CD4-positive, alpha-beta T cell (primary cell): Measurements from ENCODE around the gene REN. TPM values are rescaled to one million over a fixed set of nuclear protein-coding genes. Genes with fewer than 3 reads are reported as not detected.

Experiments
- ATAC-seq: fragments of 200-7000 bp; cut with Tn5 transposase; one replicate; pipeline ENCODE4 v1.10.0; 2022; ENCODE audit warnings: mild to moderate bottlenecking; ENCODE audit not compliant: poor library complexity
- CTCF ChIA-PET: fragments of 350-600 bp; sonication (Branson Sonifier 250); formaldehyde crosslinking; loops from one replicate; lab custom pipeline; 2021; ENCODE audit warnings: antibody characterized with exemption, inconsistent platforms; lab: Charles Lee
- POLR2A ChIA-PET: fragments of 350-600 bp; sonication (Branson Sonifier 250); formaldehyde crosslinking; loops from one replicate; lab custom pipeline; 2021; ENCODE audit warnings: antibody characterized with exemption, inconsistent platforms; lab: Charles Lee
- DNase-seq, 14 experiments: peaks; one replicate each; pipeline ENCODE4 v3.0.0-alpha.2; 2013 to 2020; ENCODE audit warnings: mixed read lengths in 2 of 14
- H3K27ac ChIP-seq, 2 donors: one replicate each; pipeline versions ENCODE4 v1.5.1 to v1.7.0; 2013; ENCODE audit warnings: low read length in 2 of 2, low read depth in 1 of 2, mild to moderate bottlenecking in 1 of 2
- H3K27me3 ChIP-seq, 2 experiments: 1 replicate in 1 of 2; 2 replicates in 1 of 2; pipeline versions ENCODE4 v1.6.1 to v1.7.0; 2013; ENCODE audit warnings: low read length in 2 of 2, control low read depth in 1 of 2, mild to moderate bottlenecking in 1 of 2, moderate library complexity in 1 of 2; ENCODE audit not compliant: insufficient read depth in 2 of 2, control insufficient read depth in 1 of 2
- H3K36me3 ChIP-seq: one replicate; pipeline ENCODE4 v1.6.1; 2013; ENCODE audit warnings: low read length, control low read depth; ENCODE audit not compliant: insufficient read depth
- H3K4me1 ChIP-seq: one replicate; pipeline ENCODE4 v1.6.1; 2013; ENCODE audit warnings: low read length, control low read depth; ENCODE audit not compliant: insufficient read depth
- H3K4me3 ChIP-seq: one replicate; pipeline ENCODE4 v1.5.1; 2013; ENCODE audit warnings: mild to moderate bottlenecking, low read length, moderate library complexity
- H3K9me3 ChIP-seq, 2 experiments: 1 replicate in 1 of 2; 2 replicates in 1 of 2; pipeline versions ENCODE4 v1.6.1 to v1.7.0; 2013; ENCODE audit warnings: low read length in 2 of 2, mild to moderate bottlenecking in 2 of 2, control low read depth in 1 of 2, moderate library complexity in 1 of 2; ENCODE audit not compliant: control insufficient read depth in 1 of 2, insufficient read depth in 1 of 2
- H3K27ac Mint-ChIP-seq: one replicate; pipeline ENCODE4 v1.8.0; 2020; ENCODE audit warnings: mixed read lengths
- H3K27me3 Mint-ChIP-seq: one replicate; pipeline ENCODE4 v1.8.0; 2021; ENCODE audit warnings: mixed read lengths
- H3K36me3 Mint-ChIP-seq: one replicate; pipeline ENCODE4 v1.8.0; 2021; ENCODE audit warnings: low read depth, mixed read lengths
- H3K4me1 Mint-ChIP-seq: one replicate; pipeline ENCODE4 v1.8.0; 2021; ENCODE audit warnings: low read depth, mixed read lengths
- H3K4me3 Mint-ChIP-seq: one replicate; pipeline ENCODE4 v1.8.0; 2020; ENCODE audit warnings: mild to moderate bottlenecking, mixed read lengths
- H3K9me3 Mint-ChIP-seq: one replicate; pipeline ENCODE4 v1.8.0; 2020; ENCODE audit warnings: mixed read lengths
- intact Hi-C, 2 experiments: fragments of 100-400 bp; cut with DNase I in 1 of 2; cut with micrococcal nuclease in 1 of 2; formaldehyde crosslinking; loops; one replicate each; pipeline versions ENCODE4 v1.15.1 to v1.9.0; 2023 to 2025; cut with DNase I, micrococcal nuclease
- total RNA-seq, 174 experiments: library from RNA in 2 of 174; stranded (reverse) in 2 of 174; gene quantifications; one replicate each; pipeline ENCODE4 v1.2.3 and lab custom pipeline; 2021 to 2026
- TF ChIP-seq, protein P1 (sequence below): fragments of 200-600 bp; IDR thresholded peaks from one replicate; pipeline ENCODE4 v1.8.0; 2022; ENCODE audit warnings: antibody characterized with exemption, mild to moderate bottlenecking

The REN gene
- total RNA-seq, 2 experiments from 2014 or later = not detected

- Histone ChIP-seq H3K27me3 (peaks cover 0 to 7% of the 10 kb centered on the region in 2 experiments), H3K36me3 (no peaks in the 10 kb centered on the region), H3K27ac (no peak overlapping the region), H3K4me3 (no peak overlapping the region), H3K9me3 (no peaks in the 10 kb centered on the region), H3K4me1 (peaks cover 18% of the 10 kb centered on the region)
- H3K4me3 Mint-ChIP-seq = peak overlapping the region; percentile 81
- peak in 1 of 14 experiments; percentile 20 for DNase-seq
- ATAC-seq = no peak
- H3K36me3 Mint-ChIP-seq = no peaks in the 10 kb centered on the region
- TF ChIP-seq, protein P1, sequence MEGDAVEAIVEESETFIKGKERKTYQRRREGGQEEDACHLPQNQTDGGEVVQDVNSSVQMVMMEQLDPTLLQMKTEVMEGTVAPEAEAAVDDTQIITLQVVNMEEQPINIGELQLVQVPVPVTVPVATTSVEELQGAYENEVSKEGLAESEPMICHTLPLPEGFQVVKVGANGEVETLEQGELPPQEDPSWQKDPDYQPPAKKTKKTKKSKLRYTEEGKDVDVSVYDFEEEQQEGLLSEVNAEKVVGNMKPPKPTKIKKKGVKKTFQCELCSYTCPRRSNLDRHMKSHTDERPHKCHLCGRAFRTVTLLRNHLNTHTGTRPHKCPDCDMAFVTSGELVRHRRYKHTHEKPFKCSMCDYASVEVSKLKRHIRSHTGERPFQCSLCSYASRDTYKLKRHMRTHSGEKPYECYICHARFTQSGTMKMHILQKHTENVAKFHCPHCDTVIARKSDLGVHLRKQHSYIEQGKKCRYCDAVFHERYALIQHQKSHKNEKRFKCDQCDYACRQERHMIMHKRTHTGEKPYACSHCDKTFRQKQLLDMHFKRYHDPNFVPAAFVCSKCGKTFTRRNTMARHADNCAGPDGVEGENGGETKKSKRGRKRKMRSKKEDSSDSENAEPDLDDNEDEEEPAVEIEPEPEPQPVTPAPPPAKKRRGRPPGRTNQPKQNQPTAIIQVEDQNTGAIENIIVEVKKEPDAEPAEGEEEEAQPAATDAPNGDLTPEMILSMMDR = no peak
- ChIA-PET POLR2A (no interaction called here), CTCF (interaction anchor here (1.4 kb wide), 1 partner anchor 249 kb away, joined by 3 read pairs; no protein-coding TSS in a partner anchor)
- H3K27ac Mint-ChIP-seq = peak overlapping the region; percentile 74
- intact Hi-C loops = loop anchor here in 1 of 2 experiments (10.0 kb wide), 1 partner anchor 655 kb away; no protein-coding TSS in a partner anchor
- H3K27me3 Mint-ChIP-seq = peaks cover 6% of the 10 kb centered on the region
- H3K4me1 Mint-ChIP-seq = peaks cover 11% of the 10 kb centered on the region
- H3K9me3 Mint-ChIP-seq = no peaks in the 10 kb centered on the region
Measured at GRCh38 chr1:204149635-204150565, 16.2 kb downstream of the REN start.

DNA sequence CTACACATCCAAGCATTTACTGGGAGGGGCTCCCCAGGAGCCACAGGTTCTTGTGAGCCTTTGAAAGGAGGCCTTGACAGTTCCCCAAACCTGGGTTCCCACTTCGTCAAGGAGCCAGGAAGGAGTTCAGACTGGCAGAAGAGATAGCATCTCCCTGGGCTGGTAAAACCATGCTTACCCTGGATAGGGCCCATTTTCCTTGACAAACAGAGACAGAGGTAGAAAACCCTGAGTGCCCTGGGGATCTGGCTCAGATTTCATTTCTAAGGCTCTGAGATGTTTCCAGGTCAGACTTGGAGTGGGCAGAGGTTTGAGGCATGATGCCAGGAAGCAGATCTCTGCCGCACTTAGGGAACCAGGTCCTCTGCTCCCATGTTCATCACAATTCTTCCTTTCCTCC, 17.0 kb downstream of the REN start:
- POLR2A ChIA-PET = no interaction called here
- peaks cover 0 to 7% of the 10 kb centered on the region in 2 experiments for H3K27me3 ChIP-seq
- Mint-ChIP-seq H3K4me1 (peaks cover 11% of the 10 kb centered on the region), H3K27ac (peak overlapping the region; percentile 74), H3K4me3 (peak overlapping the region; percentile 2), H3K27me3 (peaks cover 1% of the 10 kb centered on the region), H3K36me3 (no peaks in the 10 kb centered on the region), H3K9me3 (no peaks in the 10 kb centered on the region)
- TF ChIP-seq, protein P1 = no peak
- H3K36me3 ChIP-seq = no peaks in the 10 kb centered on the region
- intact Hi-C loops = no loop called here
- ATAC-seq (no peak), DNase-seq (peak in 1 of 14 experiments; percentile 2)
- CTCF ChIA-PET = interaction anchor here (1.4 kb wide), 1 partner anchor 249 kb away, joined by 3 read pairs; no protein-coding TSS in a partner anchor
- peaks cover 18% of the 10 kb centered on the region for H3K4me1 ChIP-seq
- H3K27ac ChIP-seq = no peak overlapping the region
- no peaks in the 10 kb centered on the region for H3K9me3 ChIP-seq
- H3K4me3 ChIP-seq = no peak overlapping the region

DNA sequence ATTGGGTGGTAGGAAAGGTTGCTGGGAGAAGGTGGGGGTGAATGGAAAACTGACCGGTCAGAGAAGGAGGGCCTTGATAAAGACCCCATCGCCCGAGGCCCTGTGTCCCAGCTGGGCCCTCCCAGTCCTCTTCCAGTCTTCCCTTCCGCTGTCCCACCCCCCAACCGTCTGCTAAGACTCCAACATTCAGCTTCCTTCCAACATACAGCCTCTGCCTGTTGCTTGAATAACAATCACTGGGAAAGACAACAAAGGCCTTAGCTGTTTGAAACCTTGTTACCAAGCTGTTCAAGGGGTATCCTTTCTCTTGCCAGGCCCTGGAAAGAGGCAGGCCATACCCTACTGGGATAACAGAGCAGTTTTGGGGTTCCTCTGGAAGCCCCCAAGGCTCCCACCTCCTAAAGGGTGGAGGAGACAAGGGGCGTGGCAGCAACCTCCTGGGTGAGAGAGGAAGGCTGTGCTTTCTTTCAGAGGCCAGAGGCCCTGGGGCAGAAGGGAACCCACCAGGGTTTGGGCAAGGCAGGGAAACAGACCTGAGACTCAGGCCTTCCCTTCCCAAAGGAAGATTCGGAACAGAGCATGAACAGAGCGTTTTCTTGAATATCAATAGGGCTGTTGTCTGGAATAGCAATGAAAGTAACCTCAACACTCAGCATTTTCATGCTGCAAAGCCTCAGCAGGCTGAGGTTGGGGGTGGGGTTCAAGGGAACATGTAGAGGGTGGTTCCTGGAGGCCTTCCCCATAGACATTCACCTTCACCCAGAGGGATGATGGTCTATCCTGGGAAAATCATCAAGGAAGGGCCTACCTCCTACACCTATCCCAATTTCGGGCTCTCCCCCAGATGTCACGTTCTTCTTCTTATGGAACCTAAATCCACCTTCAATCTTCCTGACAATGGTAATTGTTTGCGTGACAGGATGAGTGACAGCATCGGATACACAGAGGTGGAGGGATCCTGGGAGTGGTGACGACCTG, 18.4 kb downstream of the REN start:
- no peak for DNase-seq
- no peak overlapping the region for H3K27ac Mint-ChIP-seq

More for the DNA sequence above, 18.4 kb downstream of the REN start:
- peaks cover 15% of the 10 kb centered on the region for H3K4me1 ChIP-seq
- Mint-ChIP-seq H3K4me1 (peaks cover 11% of the 10 kb centered on the region), H3K9me3 (no peaks in the 10 kb centered on the region), H3K4me3 (no peak overlapping the region), H3K36me3 (no peaks in the 10 kb centered on the region), H3K27me3 (no peaks in the 10 kb centered on the region)
- no peak for ATAC-seq
- peaks cover 0 to 5% of the 10 kb centered on the region in 2 experiments for H3K27me3 ChIP-seq
- POLR2A ChIA-PET = no interaction called here
- intact Hi-C loops = no loop called here
- TF ChIP-seq, protein P1 = no peak
- H3K4me3 ChIP-seq = no peak overlapping the region
- H3K9me3 ChIP-seq = no peaks in the 10 kb centered on the region
- H3K36me3 ChIP-seq = no peaks in the 10 kb centered on the region
- CTCF ChIA-PET = no interaction called here
- H3K27ac ChIP-seq = no peak overlapping the region
